Effector memory CD8-positive, alpha-beta T cell (primary cell): ENCODE data around the gene GPR173.

Experiments used
- ATAC-seq: fragments of 150-1000 bp; cut with Tn5 transposase; replicated peaks from 2 replicates; pipeline ENCODE4 v1.10.0; 2021; ENCODE audit warnings: mild to moderate bottlenecking, moderate library complexity
- DNase-seq, 3 experiments: peaks; one replicate each; pipeline ENCODE4 v3.0.0; 2021
- H3K27ac Mint-ChIP-seq, 2 donors: one replicate each; pipeline ENCODE4 v1.8.0; 2022; ENCODE audit warnings: mild to moderate bottlenecking in 2 of 2, mixed read lengths in 2 of 2, moderate library complexity in 2 of 2
- H3K27me3 Mint-ChIP-seq, 2 donors: one replicate each; pipeline ENCODE4 v1.8.0; 2022; ENCODE audit warnings: mixed read lengths in 2 of 2
- H3K36me3 Mint-ChIP-seq: one replicate; pipeline ENCODE4 v1.8.0; 2022; ENCODE audit warnings: mild to moderate bottlenecking, moderate library complexity, mixed read lengths; ENCODE audit not compliant: insufficient read depth
- H3K4me1 Mint-ChIP-seq, 2 donors: one replicate each; pipeline ENCODE4 v1.8.0; 2022; ENCODE audit warnings: low read depth in 2 of 2, mixed read lengths in 2 of 2
- H3K4me3 Mint-ChIP-seq, 2 donors: one replicate each; pipeline ENCODE4 v1.8.0; 2022; ENCODE audit warnings: mild to moderate bottlenecking in 2 of 2, mixed read lengths in 2 of 2, moderate library complexity in 2 of 2
- H3K9me3 Mint-ChIP-seq, 2 donors: one replicate each; pipeline ENCODE4 v1.8.0; 2022; ENCODE audit warnings: mixed read lengths in 2 of 2
- total RNA-seq, 9 experiments: gene quantifications; one replicate each; lab custom pipeline; 2026; lab: John Stamatoyannopoulos, UW

GPR173 gene
- total RNA-seq = 0 to 0.13 (median 0) reads per million in 9 experiments

- Mint-ChIP-seq H3K4me1 (no peaks in the 10 kb centered on the region), H3K9me3 (no peaks in the 10 kb centered on the region), H3K4me3 (peak within 1 kb of the TSS in 1 of 2 donors; percentile 19), H3K27me3 (peaks cover 0 to 13% of the 10 kb centered on the region in 2 donors), H3K27ac (no peak within 1 kb of the TSS), H3K36me3 (no peaks in the 10 kb centered on the region)
- DNase-seq (no peak), ATAC-seq (no peak)
Measured at GRCh38 chrX:53048169-53049126, at the start of gene GPR173. TSS of gene GPR173 (plus strand) at chrX:53048789. CDS start at chrX:53076622, 27,833 bp downstream.

- DNase-seq (no peak), ATAC-seq (no peak)
- Mint-ChIP-seq H3K36me3 (peaks cover 3% of the 10 kb centered on the region), H3K27me3 (peaks cover 12 to 32% of the 10 kb centered on the region in 2 donors), H3K4me1 (peaks cover 2 to 5% of the 10 kb centered on the region in 2 donors), H3K4me3 (peak overlapping the region in 1 of 2 donors; percentile 54), H3K27ac (no peak overlapping the region), H3K9me3 (no peaks in the 10 kb centered on the region)
Measured at GRCh38 chrX:53000447-53001135, 48.0 kb upstream of the GPR173 start.

GRCh38 chrX:53001958-53002357, 46.6 kb upstream of the GPR173 start:
- ATAC-seq (no peak), DNase-seq (no peak)
- no peaks in the 10 kb centered on the region for H3K9me3 Mint-ChIP-seq

GRCh38 chrX:53003111-53003510, 45.5 kb upstream of the GPR173 start:
- H3K27ac Mint-ChIP-seq = no peak overlapping the region

More at GRCh38 chrX:53001958-53002357, 46.6 kb upstream of the GPR173 start:
- no peak overlapping the region for H3K27ac Mint-ChIP-seq
- H3K4me1 Mint-ChIP-seq = no peaks in the 10 kb centered on the region
- H3K36me3 Mint-ChIP-seq = peaks cover 2% of the 10 kb centered on the region
- H3K4me3 Mint-ChIP-seq = no peak overlapping the region
- peaks cover 12 to 39% of the 10 kb centered on the region in 2 donors for H3K27me3 Mint-ChIP-seq

GRCh38 chrX:53004038-53004437, 44.6 kb upstream of the GPR173 start:
- no peak for ATAC-seq
- Mint-ChIP-seq H3K4me1 (no peaks in the 10 kb centered on the region), H3K36me3 (peaks cover 4% of the 10 kb centered on the region), H3K4me3 (no peak overlapping the region), H3K27me3 (peaks cover 20 to 44% of the 10 kb centered on the region in 2 donors), H3K27ac (no peak overlapping the region), H3K9me3 (no peaks in the 10 kb centered on the region)
- no peak for DNase-seq

More at GRCh38 chrX:53003111-53003510, 45.5 kb upstream of the GPR173 start:
- H3K36me3 Mint-ChIP-seq = peaks cover 4% of the 10 kb centered on the region
- no peaks in the 10 kb centered on the region for H3K4me1 Mint-ChIP-seq
- H3K9me3 Mint-ChIP-seq = no peaks in the 10 kb centered on the region
- no peak overlapping the region for H3K4me3 Mint-ChIP-seq
- ATAC-seq (no peak), DNase-seq (no peak)
- H3K27me3 Mint-ChIP-seq = peaks cover 20 to 44% of the 10 kb centered on the region in 2 donors

GRCh38 chrX:53004811-53005210, 43.8 kb upstream of the GPR173 start:
- Mint-ChIP-seq H3K27ac (no peak overlapping the region), H3K4me1 (no peaks in the 10 kb centered on the region), H3K4me3 (no peak overlapping the region), H3K36me3 (peaks cover 4% of the 10 kb centered on the region), H3K9me3 (no peaks in the 10 kb centered on the region), H3K27me3 (peaks cover 20 to 44% of the 10 kb centered on the region in 2 donors)
- ATAC-seq = no peak
- DNase-seq = no peak

- ATAC-seq = no peak
- Mint-ChIP-seq H3K27ac (no peak overlapping the region), H3K36me3 (peaks cover 4% of the 10 kb centered on the region), H3K4me1 (no peaks in the 10 kb centered on the region), H3K27me3 (peaks cover 20 to 44% of the 10 kb centered on the region in 2 donors), H3K9me3 (no peaks in the 10 kb centered on the region), H3K4me3 (no peak overlapping the region)
- no peak for DNase-seq
Measured at GRCh38 chrX:53005327-53005726, 43.3 kb upstream of the GPR173 start.

GRCh38 chrX:53009032-53009431, 39.6 kb upstream of the GPR173 start:
- Mint-ChIP-seq H3K4me1 (no peaks in the 10 kb centered on the region), H3K9me3 (no peaks in the 10 kb centered on the region), H3K36me3 (peaks cover 4% of the 10 kb centered on the region), H3K27me3 (peaks cover 10 to 27% of the 10 kb centered on the region in 2 donors), H3K27ac (no peak overlapping the region), H3K4me3 (no peak overlapping the region)
- ATAC-seq (no peak), DNase-seq (no peak)

- Mint-ChIP-seq H3K36me3 (no peaks in the 10 kb centered on the region), H3K4me3 (no peak overlapping the region)
- no peak for ATAC-seq
Measured at GRCh38 chrX:53013291-53013690, 35.3 kb upstream of the GPR173 start.

GRCh38 chrX:53018627-53019026, 30.0 kb upstream of the GPR173 start:
- ATAC-seq (no peak), DNase-seq (no peak)
- Mint-ChIP-seq H3K27ac (no peak overlapping the region), H3K9me3 (no peaks in the 10 kb centered on the region), H3K27me3 (peaks cover 12 to 15% of the 10 kb centered on the region in 2 donors), H3K4me3 (no peak overlapping the region), H3K4me1 (no peaks in the 10 kb centered on the region), H3K36me3 (no peaks in the 10 kb centered on the region)

More at GRCh38 chrX:53013291-53013690, 35.3 kb upstream of the GPR173 start:
- Mint-ChIP-seq H3K9me3 (no peaks in the 10 kb centered on the region), H3K4me1 (no peaks in the 10 kb centered on the region), H3K27me3 (peaks cover 0 to 8% of the 10 kb centered on the region in 2 donors), H3K27ac (no peak overlapping the region)
- DNase-seq = no peak

- Mint-ChIP-seq H3K27me3 (peaks cover 4 to 15% of the 10 kb centered on the region in 2 donors), H3K9me3 (no peaks in the 10 kb centered on the region), H3K36me3 (no peaks in the 10 kb centered on the region), H3K27ac (no peak overlapping the region), H3K4me3 (no peak overlapping the region), H3K4me1 (no peaks in the 10 kb centered on the region)
- ATAC-seq (no peak), DNase-seq (no peak)
Measured at GRCh38 chrX:53022381-53022780, 26.2 kb upstream of the GPR173 start.

GRCh38 chrX:53028678-53029077, 19.9 kb upstream of the GPR173 start:
- no peak overlapping the region for H3K4me3 Mint-ChIP-seq
- no peaks in the 10 kb centered on the region for H3K27me3 Mint-ChIP-seq
- no peaks in the 10 kb centered on the region for H3K4me1 Mint-ChIP-seq
- H3K36me3 Mint-ChIP-seq = no peaks in the 10 kb centered on the region
- H3K9me3 Mint-ChIP-seq = no peaks in the 10 kb centered on the region
- DNase-seq (no peak), ATAC-seq (no peak)
- no peak overlapping the region for H3K27ac Mint-ChIP-seq

- no peaks in the 10 kb centered on the region for H3K9me3 Mint-ChIP-seq
- no peak for ATAC-seq
- no peak for DNase-seq
- peaks cover 12 to 13% of the 10 kb centered on the region in 2 donors for H3K27me3 Mint-ChIP-seq
- H3K27ac Mint-ChIP-seq = no peak overlapping the region
- H3K4me3 Mint-ChIP-seq = no peak overlapping the region
- no peaks in the 10 kb centered on the region for H3K4me1 Mint-ChIP-seq
- H3K36me3 Mint-ChIP-seq = no peaks in the 10 kb centered on the region
Measured at GRCh38 chrX:53031380-53031779, 17.2 kb upstream of the GPR173 start.
